Fibroblast of lung (primary cell): ENCODE results near the gene ITM2C.

Source experiments
- CTCF ChIP-seq, 2 donors: IDR thresholded peaks in 1 of 2; conservative IDR thresholded peaks in 1 of 2; 1 replicate in 1 of 2; 2 replicates in 1 of 2; pipeline ENCODE4 v1.5.1; 2011 to 2012; ENCODE audit warnings: low read length in 2 of 2, control low read depth in 1 of 2, inconsistent platforms in 1 of 2, low read depth in 1 of 2, mild to moderate bottlenecking in 1 of 2
- EZH2 ChIP-seq: IDR thresholded peaks from 2 replicates; pipeline ENCODE4 v1.5.1; 2012; ENCODE audit warnings: low read length, control low read depth, mild to moderate bottlenecking; ENCODE audit errors: missing control alignments

- no peak for TF ChIP-seq CTCF (conservative IDR thresholded peaks at IDR 0.05 in 1 of 2, IDR thresholded peaks at IDR 0.05 in 1 of 2; ENCODE audit: low read depth in 1 of 2, low read length in 2 of 2)
- TF ChIP-seq EZH2 = no peak
These were observed 34.8 kb upstream of the ITM2C start for GRCh38 chr2:230829959-230830358.
